Smooth muscle cell of the brain vasculature (primary cell): ENCODE results near the gene FAH.
"Not testable (repeated sequence)": the region's sequence is repeated elsewhere in the genome, so short reads cannot be mapped to it uniquely, and the experiment has no call there.

Source experiments
- DNase-seq: peaks from one replicate; pipeline ENCODE4 v3.0.0-alpha.2; 2012; ENCODE audit warnings: low read depth, low spot score

Gene FAH

GRCh38 chr15:80151576-80151975 is 1.2 kb upstream of the FAH start:
- no peak for DNase-seq

GRCh38 chr15:80152180-80152895 is 461 bp upstream of the FAH start:
- peak; percentile 77 for DNase-seq

- no peak for DNase-seq
Measured at GRCh38 chr15:80153900-80154299, 1.1 kb downstream of the FAH start.

- DNase-seq = no peak
Measured at GRCh38 chr15:80154336-80154735, 1.5 kb downstream of the FAH start.

- DNase-seq = no peak
Measured at GRCh38 chr15:80155001-80155377, 2.2 kb downstream of the FAH start.

GRCh38 chr15:80155378-80156175 is 2.8 kb downstream of the FAH start:
- DNase-seq = not testable (repeated sequence)

- DNase-seq = no peak
Measured at GRCh38 chr15:80156176-80156720, 3.4 kb downstream of the FAH start.

GRCh38 chr15:80157215-80157614 is 4.4 kb downstream of the FAH start:
- no peak for DNase-seq

- DNase-seq = no peak
Measured at GRCh38 chr15:80159301-80159700, 6.5 kb downstream of the FAH start.

- DNase-seq = no peak
Measured at GRCh38 chr15:80159811-80160569, 7.2 kb downstream of the FAH start.

GRCh38 chr15:80160570-80161156 is 7.9 kb downstream of the FAH start:
- peak; percentile 15 for DNase-seq

GRCh38 chr15:80161468-80162016 is 8.7 kb downstream of the FAH start:
- no peak for DNase-seq

- no peak for DNase-seq
Measured at GRCh38 chr15:80162059-80162554, 9.3 kb downstream of the FAH start.

GRCh38 chr15:80163217-80163616 is 10.4 kb downstream of the FAH start:
- no peak for DNase-seq

- DNase-seq = no peak
Measured at GRCh38 chr15:80163897-80164296, 11.1 kb downstream of the FAH start.

- DNase-seq = no peak
Measured at GRCh38 chr15:80167936-80168335, 15.1 kb downstream of the FAH start.

- DNase-seq = no peak
Measured at GRCh38 chr15:80168421-80168820, 15.6 kb downstream of the FAH start.

- DNase-seq = no peak
Measured at GRCh38 chr15:80169768-80170357, 17.1 kb downstream of the FAH start.

GRCh38 chr15:80170596-80170995 is 17.8 kb downstream of the FAH start:
- DNase-seq = no peak

GRCh38 chr15:80171787-80172186 is 19.0 kb downstream of the FAH start:
- no peak for DNase-seq

GRCh38 chr15:80172401-80172800 is 19.6 kb downstream of the FAH start:
- no peak for DNase-seq
